ENCODE results near the gene PGA3.
"Not testable (repeated sequence)": the region's sequence is repeated elsewhere in the genome, so short reads cannot be mapped to it uniquely, and the experiment has no call there.

Gene PGA3

GRCh38 chr11:61252332-61252731 lies 49.0 kb downstream of the PGA3 start:
- not testable (repeated sequence) for DNase-seq (ENCODE audit: low read depth)

- DNase-seq (ENCODE audit: low read depth): peak; percentile 59
Observed at GRCh38 chr11:61254403-61255025, 51.2 kb downstream of the PGA3 start.

DNA sequence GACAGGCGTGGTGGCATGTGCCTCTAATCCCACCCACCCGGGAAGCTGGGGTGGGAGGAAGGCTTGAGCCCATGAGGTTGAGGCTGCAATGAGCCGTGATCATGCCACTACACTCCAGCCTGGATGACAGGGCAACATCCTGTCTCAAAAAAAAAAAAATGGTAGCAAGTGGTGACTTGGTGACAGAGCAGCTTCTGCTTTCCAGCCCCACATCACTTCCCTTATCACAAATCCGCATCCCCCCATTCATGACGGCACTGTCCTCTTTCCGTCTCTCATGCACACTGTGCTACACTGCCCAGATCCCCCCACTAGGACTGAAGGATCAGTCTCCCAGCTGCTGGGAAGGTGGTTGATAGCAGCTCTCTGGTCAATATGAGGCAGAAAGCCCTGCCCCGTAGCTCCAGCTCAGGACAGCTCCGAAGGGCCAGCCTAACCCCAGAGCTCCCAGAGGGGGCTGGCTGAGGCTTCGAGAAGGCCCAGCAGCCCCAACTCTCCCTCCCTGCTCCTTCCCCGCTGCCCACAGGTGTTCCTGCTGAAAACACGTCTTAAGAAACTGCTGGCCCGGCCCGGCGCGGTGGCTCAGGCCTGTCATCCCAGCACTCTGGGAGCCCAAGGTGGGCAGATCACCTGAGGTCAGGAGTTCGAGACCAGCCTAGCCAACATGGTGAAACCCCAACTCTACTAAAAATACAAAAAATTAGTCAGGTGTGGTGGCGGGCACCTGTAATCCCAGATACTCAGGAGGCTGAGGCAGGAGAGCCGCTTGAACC lies 53.6 kb downstream of the PGA3 start:
- no peak for DNase-seq (ENCODE audit: low read depth)

- no peak for DNase-seq (ENCODE audit: low read depth)
Observed at GRCh38 chr11:61258546-61258945, 55.2 kb downstream of the PGA3 start.

DNA sequence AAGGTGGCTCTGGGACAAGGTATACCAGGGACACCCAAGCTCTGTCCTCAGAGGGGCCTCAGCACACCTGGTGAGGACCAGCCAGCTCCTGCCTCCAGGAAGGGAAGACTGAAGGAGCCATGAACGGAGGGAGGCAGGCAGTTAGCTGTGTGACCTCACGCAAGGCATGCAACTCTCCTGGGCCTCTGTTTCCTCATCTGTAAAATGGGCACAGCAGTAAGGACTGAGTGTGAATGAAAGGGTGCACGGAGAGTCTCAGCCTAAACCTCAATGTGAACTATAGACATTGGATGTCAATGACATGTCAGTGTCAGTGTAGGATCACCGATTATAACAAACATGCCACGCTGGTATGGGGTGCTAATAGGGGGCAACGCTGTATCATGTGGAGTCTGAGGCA lies 56.0 kb downstream of the PGA3 start:
- no peak for DNase-seq (ENCODE audit: low read depth)
